IPS DF 6.9 (cell line): ENCODE results near the gene ABAT.

Experiments
- DNase-seq: peaks from one replicate; pipeline ENCODE4 v3.0.0-alpha.2; 2013; ENCODE audit warnings: low read depth, low spot score
- H3K27ac ChIP-seq: one replicate; pipeline ENCODE4 v1.5.1; 2013; ENCODE audit warnings: low read length, control low read depth
- H3K27me3 ChIP-seq: 2 replicates; pipeline ENCODE4 v1.6.1; 2013; ENCODE audit warnings: mild to moderate bottlenecking, low read length; ENCODE audit not compliant: control insufficient read depth, insufficient read depth
- H3K36me3 ChIP-seq: 2 replicates; pipeline ENCODE4 v1.6.1; 2013; ENCODE audit warnings: low read length; ENCODE audit not compliant: control insufficient read depth, insufficient read depth
- H3K4me1 ChIP-seq: 2 replicates; pipeline ENCODE4 v1.6.1; 2013; ENCODE audit warnings: low read length; ENCODE audit not compliant: control insufficient read depth, insufficient read depth
- H3K4me3 ChIP-seq: 2 replicates; pipeline ENCODE4 v1.5.1; 2013; ENCODE audit warnings: mild to moderate bottlenecking, low read length
- H3K9me3 ChIP-seq: 2 replicates; pipeline ENCODE4 v1.6.1; 2013; ENCODE audit warnings: low read length, inconsistent platforms; ENCODE audit not compliant: control insufficient read depth, insufficient read depth
- WGBS: extraction: QIAGEN DNeasy Blood & Tissue Kit; methylation state at CpG from one replicate; pipeline ENCODE4 v1.1.7; 2013; ENCODE audit warnings: mixed read lengths, missing lambda C conversion rate; ENCODE audit not compliant: insufficient read length, insufficient coverage; 5-methylcytosine and 5-hydroxymethylcytosine counted together

The ABAT gene

GRCh38 chr16:8814095-8814806 lies 139.8 kb downstream of the ABAT start:
- Histone ChIP-seq H3K27me3 (no peaks in the 10 kb centered on the region), H3K4me3 (no peak overlapping the region), H3K4me1 (no peaks in the 10 kb centered on the region), H3K36me3 (peaks cover 35% of the 10 kb centered on the region), H3K9me3 (no peaks in the 10 kb centered on the region), H3K27ac (no peak overlapping the region)
- no peak for DNase-seq
- no CpG with 5 or more reads among the region's 14 CpGs for WGBS

DNA sequence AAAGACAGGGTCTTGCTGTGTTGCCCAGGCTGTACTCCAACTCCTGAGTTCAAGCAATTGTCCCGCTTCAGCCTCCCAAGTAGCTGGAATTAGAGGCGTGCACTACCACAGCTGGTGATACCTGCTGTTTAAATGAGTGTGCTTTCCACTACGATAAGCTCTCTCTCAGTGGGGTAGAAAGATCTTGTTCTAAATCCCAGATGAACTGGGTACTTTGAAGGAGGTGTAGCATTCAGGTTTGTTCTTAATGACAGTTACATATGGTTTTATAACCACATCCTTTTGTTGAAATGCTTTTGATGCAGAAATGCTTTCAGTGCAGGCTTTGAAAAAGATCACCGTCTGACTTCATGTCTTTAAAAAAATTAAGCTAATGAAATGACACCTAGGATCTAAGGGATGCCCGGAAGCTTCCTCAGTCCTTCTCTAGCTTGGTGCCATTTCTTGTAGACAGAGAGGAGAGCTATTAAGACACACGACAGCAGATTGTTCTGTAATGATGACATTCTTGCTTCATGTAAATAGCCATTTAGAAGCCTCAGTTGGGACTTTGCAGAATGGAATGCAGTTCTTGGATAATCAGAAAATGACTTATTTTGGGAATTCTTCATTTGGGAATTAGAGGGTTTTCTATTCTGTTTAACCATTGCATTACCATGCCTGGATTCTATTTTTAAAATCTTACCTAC lies 142.7 kb downstream of the ABAT start:
- no peak overlapping the region for H3K4me3 ChIP-seq
- no peaks in the 10 kb centered on the region for H3K27me3 ChIP-seq
- H3K9me3 ChIP-seq: no peaks in the 10 kb centered on the region
- H3K36me3 ChIP-seq: peaks cover 28% of the 10 kb centered on the region
- no peak for DNase-seq
- no peaks in the 10 kb centered on the region for H3K4me1 ChIP-seq
- H3K27ac ChIP-seq: no peak overlapping the region
- no CpG with 5 or more reads among the region's 6 CpGs for WGBS

GRCh38 chr16:8818504-8819270 lies 144.3 kb downstream of the ABAT start:
- Histone ChIP-seq H3K27me3 (no peaks in the 10 kb centered on the region), H3K4me1 (no peaks in the 10 kb centered on the region), H3K9me3 (no peaks in the 10 kb centered on the region), H3K27ac (no peak overlapping the region), H3K4me3 (no peak overlapping the region), H3K36me3 (peaks cover 18% of the 10 kb centered on the region)
- no CpG with 5 or more reads among the region's 10 CpGs for WGBS
- DNase-seq: no peak

DNA sequence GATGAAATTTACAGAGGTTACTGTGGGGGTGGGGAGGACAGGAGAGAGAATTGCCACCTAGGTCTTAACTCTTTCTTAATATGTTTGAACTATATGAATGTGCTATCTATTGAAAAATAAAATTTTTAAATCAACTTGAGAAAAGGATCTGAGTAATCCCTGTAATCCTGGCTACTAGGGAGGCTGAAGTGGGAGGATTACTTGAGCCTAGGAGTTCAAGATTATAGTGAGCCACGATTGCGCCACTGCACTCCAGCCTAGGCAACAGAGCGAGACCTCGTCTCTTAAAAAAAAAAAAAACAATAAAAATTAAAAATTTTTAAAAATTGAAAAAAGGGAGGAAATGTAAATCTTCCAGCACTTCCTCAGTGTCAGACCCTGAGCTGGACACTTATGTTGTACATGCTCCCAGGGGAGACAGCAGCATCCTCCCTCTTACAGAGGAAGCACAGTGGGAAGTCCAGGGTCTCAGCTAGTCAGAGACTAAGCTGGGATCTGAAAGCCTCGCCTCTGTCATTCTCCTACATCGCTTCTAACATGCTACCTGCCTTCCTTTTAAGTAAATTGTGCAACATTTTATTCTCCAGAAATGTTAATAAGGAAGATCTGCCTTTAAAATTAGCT lies 145.1 kb downstream of the ABAT start:
- Histone ChIP-seq H3K27ac (no peak overlapping the region), H3K36me3 (peaks cover 10% of the 10 kb centered on the region; the same call in 1 of the 2 replicates), H3K4me1 (no peaks in the 10 kb centered on the region), H3K27me3 (no peaks in the 10 kb centered on the region), H3K9me3 (no peaks in the 10 kb centered on the region), H3K4me3 (no peak overlapping the region)
- no CpG with 5 or more reads among the region's 6 CpGs for WGBS
- DNase-seq: no peak

DNA sequence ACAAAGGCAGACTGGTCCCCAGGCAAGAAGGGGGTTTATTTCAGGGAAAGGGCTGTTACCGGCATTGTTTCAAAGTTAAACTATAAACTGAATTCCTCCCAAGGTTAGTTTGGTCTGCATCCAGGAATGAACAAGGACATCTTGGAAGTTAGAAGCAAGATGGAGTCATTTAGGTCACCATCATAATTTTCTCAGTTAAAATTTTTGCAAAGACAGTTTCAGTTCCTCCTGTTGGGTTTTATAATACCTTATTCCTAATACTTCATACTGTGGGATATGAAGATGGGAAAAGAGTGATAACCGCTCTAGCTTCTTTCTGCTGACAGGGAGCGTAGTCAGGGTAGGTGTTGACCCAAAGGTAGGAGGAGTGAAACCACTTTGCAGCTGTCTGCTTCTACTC lies 148.0 kb downstream of the ABAT start:
- WGBS: no CpG with 5 or more reads among the region's 3 CpGs
- Histone ChIP-seq H3K4me1 (no peaks in the 10 kb centered on the region), H3K9me3 (no peaks in the 10 kb centered on the region), H3K4me3 (no peak overlapping the region), H3K27me3 (no peaks in the 10 kb centered on the region), H3K36me3 (peaks cover 5% of the 10 kb centered on the region; the same call in 1 of the 2 replicates), H3K27ac (no peak overlapping the region)
- DNase-seq: no peak

GRCh38 chr16:8826278-8826879 lies 152.0 kb downstream of the ABAT start:
- Histone ChIP-seq H3K27ac (no peak overlapping the region), H3K36me3 (no peaks in the 10 kb centered on the region), H3K4me3 (no peak overlapping the region), H3K9me3 (no peaks in the 10 kb centered on the region), H3K27me3 (no peaks in the 10 kb centered on the region), H3K4me1 (peaks cover under 1% of the 10 kb centered on the region; the same call in 1 of the 2 replicates)
- no CpG with 5 or more reads among the region's 3 CpGs for WGBS
- DNase-seq: no peak

DNA sequence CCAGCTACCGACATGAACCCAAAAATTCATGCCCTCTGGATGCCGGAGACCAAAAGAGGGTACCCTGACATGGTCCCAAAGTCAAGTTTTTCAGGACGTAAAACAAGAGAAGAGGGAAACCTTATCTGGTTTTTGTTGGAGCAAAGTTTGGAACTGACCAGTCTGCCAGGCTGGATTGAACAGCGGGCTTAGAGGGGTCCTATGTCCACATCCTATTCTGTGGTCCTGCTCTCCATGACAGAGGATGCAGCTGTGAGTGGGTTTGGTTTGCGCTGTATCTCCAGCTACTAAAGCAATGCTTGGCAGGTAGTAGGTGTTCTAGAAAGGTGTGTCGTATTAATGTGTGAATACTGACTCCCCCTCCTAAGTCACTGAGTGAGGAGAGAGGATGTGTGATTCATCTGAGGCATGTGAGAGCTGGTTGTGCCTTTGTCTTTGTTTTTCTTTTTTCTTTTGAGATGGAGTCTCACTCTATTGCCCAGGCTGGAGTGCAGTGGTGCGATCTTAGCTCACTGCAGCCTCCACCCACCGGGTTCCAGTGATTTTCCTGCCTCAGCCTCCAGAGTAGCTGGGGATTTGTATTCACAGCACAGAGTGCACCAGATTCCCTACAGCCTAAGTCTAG lies 154.2 kb downstream of the ABAT start:
- Histone ChIP-seq H3K27me3 (no peaks in the 10 kb centered on the region), H3K9me3 (no peaks in the 10 kb centered on the region), H3K36me3 (no peaks in the 10 kb centered on the region), H3K4me3 (no peak overlapping the region), H3K4me1 (peaks cover 7% of the 10 kb centered on the region), H3K27ac (no peak overlapping the region)
- WGBS: no CpG with 5 or more reads among the region's 8 CpGs
- DNase-seq: no peak

GRCh38 chr16:8831450-8831849 lies 157.0 kb downstream of the ABAT start:
- no peaks in the 10 kb centered on the region for H3K9me3 ChIP-seq
- H3K27ac ChIP-seq: peak overlapping the region; percentile 60
- H3K27me3 ChIP-seq: no peaks in the 10 kb centered on the region
- H3K4me1 ChIP-seq: peaks cover 7% of the 10 kb centered on the region
- no CpG with 5 or more reads among the region's 9 CpGs for WGBS
- H3K36me3 ChIP-seq: no peaks in the 10 kb centered on the region
- DNase-seq: no peak
- no peak overlapping the region for H3K4me3 ChIP-seq

- peak overlapping the region; percentile 84 for H3K27ac ChIP-seq
- H3K4me1 ChIP-seq: peaks cover 7% of the 10 kb centered on the region
- DNase-seq: peak; percentile 81
- WGBS: no CpG with 5 or more reads among the region's 18 CpGs
- H3K36me3 ChIP-seq: no peaks in the 10 kb centered on the region
- H3K9me3 ChIP-seq: no peaks in the 10 kb centered on the region
- H3K27me3 ChIP-seq: no peaks in the 10 kb centered on the region
- H3K4me3 ChIP-seq: no peak overlapping the region
Measured at GRCh38 chr16:8831871-8832716, 157.7 kb downstream of the ABAT start.
